H9 (cell line): ENCODE results near the gene TLX1. TPM values are rescaled to one million over a fixed set of nuclear protein-coding genes. Genes with fewer than 3 reads are reported as not detected.

Source experiments
- DNase-seq: peaks from one replicate; pipeline ENCODE4 v3.0.0-alpha.2; 2017
- H2AFZ ChIP-seq: one replicate; pipeline ENCODE4 v1.6.1; 2013; ENCODE audit warnings: mild to moderate bottlenecking, low read length, control low read depth, moderate library complexity
- H2AK5ac ChIP-seq: 2 replicates; pipeline ENCODE4 v1.6.1; 2013; ENCODE audit warnings: low read length, control low read depth, mixed read lengths; ENCODE audit not compliant: insufficient read length
- H2BK120ac ChIP-seq: one replicate; pipeline ENCODE4 v1.6.1; 2013; ENCODE audit warnings: low read depth, mild to moderate bottlenecking, low read length, control low read depth, inconsistent platforms; ENCODE audit not compliant: poor library complexity, severe bottlenecking
- H2BK12ac ChIP-seq: 2 replicates; pipeline ENCODE4 v1.6.1; 2013; ENCODE audit warnings: low read length, control low read depth, mixed read lengths, low read depth; ENCODE audit not compliant: insufficient read length
- H2BK15ac ChIP-seq: 2 replicates; pipeline ENCODE4 v1.6.1; 2013; ENCODE audit warnings: low read depth, low read length, control low read depth
- H2BK20ac ChIP-seq: one replicate; pipeline ENCODE4 v1.6.1; 2013; ENCODE audit warnings: low read depth, mild to moderate bottlenecking, low read length, control low read depth, inconsistent platforms; ENCODE audit not compliant: poor library complexity, severe bottlenecking
- H2BK5ac ChIP-seq: 2 replicates; pipeline ENCODE4 v1.6.1; 2013; ENCODE audit warnings: low read length, control low read depth, mixed read lengths; ENCODE audit not compliant: insufficient read length
- H3K14ac ChIP-seq: 2 replicates; pipeline ENCODE4 v1.6.1; 2013; ENCODE audit warnings: low read length, control low read depth; ENCODE audit not compliant: insufficient read depth
- H3K18ac ChIP-seq: 2 replicates; pipeline ENCODE4 v1.6.1; 2013; ENCODE audit warnings: low read depth, mild to moderate bottlenecking, mixed read lengths, low read length, control low read depth; ENCODE audit not compliant: insufficient read length
- H3K23ac ChIP-seq: 2 replicates; pipeline ENCODE4 v1.6.1; 2013; ENCODE audit warnings: low read length, control low read depth, mixed read lengths, low read depth; ENCODE audit not compliant: insufficient read length
- H3K23me2 ChIP-seq: 2 replicates; pipeline ENCODE4 v1.6.1; 2013; ENCODE audit warnings: low read depth, mild to moderate bottlenecking, mixed read lengths, low read length, control low read depth; ENCODE audit not compliant: insufficient read length, poor library complexity, severe bottlenecking
- H3K27ac ChIP-seq: 2 replicates; pipeline ENCODE4 v1.5.1; 2013; ENCODE audit warnings: low read length, control low read depth, mixed read lengths, low read depth; ENCODE audit not compliant: insufficient read length
- H3K27me3 ChIP-seq: 2 replicates; pipeline ENCODE4 v1.6.1; 2013; ENCODE audit warnings: low read length, control low read depth, inconsistent platforms; ENCODE audit not compliant: insufficient read depth
- H3K4ac ChIP-seq: 2 replicates; pipeline ENCODE4 v1.6.1; 2013; ENCODE audit warnings: low read depth, mild to moderate bottlenecking, control low read depth, inconsistent platforms, low read length, moderate library complexity
- H3K4me1 ChIP-seq: 2 replicates; pipeline ENCODE4 v1.6.1; 2013; ENCODE audit warnings: low read length, control low read depth, inconsistent platforms; ENCODE audit not compliant: insufficient read depth
- H3K4me2 ChIP-seq: 2 replicates; pipeline ENCODE4 v1.6.1; 2013; ENCODE audit warnings: low read length, control low read depth, mixed read lengths; ENCODE audit not compliant: insufficient read length, insufficient read depth
- H3K56ac ChIP-seq: 2 replicates; pipeline ENCODE4 v1.6.1; 2013; ENCODE audit warnings: low read depth, mild to moderate bottlenecking, mixed read lengths, low read length, control low read depth; ENCODE audit not compliant: insufficient read length
- H3K79me1 ChIP-seq: 2 replicates; pipeline ENCODE4 v1.6.1; 2013; ENCODE audit warnings: low read depth, mild to moderate bottlenecking, moderate library complexity, low read length, control low read depth, inconsistent platforms; ENCODE audit not compliant: insufficient read depth, poor library complexity, severe bottlenecking
- H3K79me2 ChIP-seq: 2 replicates; pipeline ENCODE4 v1.6.1; 2013; ENCODE audit warnings: low read length, control low read depth, inconsistent platforms; ENCODE audit not compliant: insufficient read depth
- H3K9ac ChIP-seq: 2 replicates; pipeline ENCODE4 v1.6.1; 2013; ENCODE audit warnings: low read length, control low read depth, mixed read lengths; ENCODE audit not compliant: insufficient read length; ENCODE audit errors: extremely low read depth
- H3K9me3 ChIP-seq: one replicate; pipeline ENCODE4 v1.6.1; 2013; ENCODE audit warnings: low read depth, low read length, inconsistent platforms; ENCODE audit not compliant: control insufficient read depth
- H3T11ph ChIP-seq: one replicate; pipeline ENCODE4 v1.6.1; 2013; ENCODE audit warnings: mild to moderate bottlenecking, low read length, control low read depth, inconsistent platforms
- H4K20me1 ChIP-seq: one replicate; pipeline ENCODE4 v1.6.1; 2013; ENCODE audit not compliant: control insufficient read depth, insufficient read length, insufficient read depth
- H4K5ac ChIP-seq: 2 replicates; pipeline ENCODE4 v1.6.1; 2013; ENCODE audit warnings: low read depth, mild to moderate bottlenecking, mixed read lengths, low read length, control low read depth; ENCODE audit not compliant: insufficient read length
- H4K8ac ChIP-seq: replicated peaks from 2 replicates; pipeline ENCODE4 v1.6.1; 2013; ENCODE audit warnings: low read length, control low read depth, mixed read lengths, low read depth; ENCODE audit not compliant: insufficient read length
- H4K91ac ChIP-seq: 2 replicates; pipeline ENCODE4 v1.6.1; 2013; ENCODE audit warnings: low read depth, mild to moderate bottlenecking, moderate library complexity, mixed read lengths, low read length, control low read depth; ENCODE audit not compliant: insufficient read length
- H3K27ac Mint-ChIP-seq, 3 experiments: 2 replicates in 2 of 3; 3 replicates in 1 of 3; pipeline ENCODE4 v1.8.0; 2020 to 2021; ENCODE audit warnings: mixed read lengths in 3 of 3, mild to moderate bottlenecking in 1 of 3, moderate library complexity in 1 of 3
- H3K27me3 Mint-ChIP-seq: 2 replicates; pipeline ENCODE4 v1.8.0; 2021; ENCODE audit warnings: low read depth, mild to moderate bottlenecking, moderate library complexity, mixed read lengths
- H3K36me3 Mint-ChIP-seq, 3 experiments: 2 replicates in 2 of 3; 3 replicates in 1 of 3; pipeline ENCODE4 v1.8.0; 2020 to 2021; ENCODE audit warnings: low read depth in 3 of 3, mixed read lengths in 3 of 3; ENCODE audit not compliant: insufficient read depth in 1 of 3
- H3K4me1 Mint-ChIP-seq, 2 experiments: 2 replicates each; pipeline ENCODE4 v1.8.0; 2020; ENCODE audit warnings: mixed read lengths in 2 of 2
- H3K4me3 Mint-ChIP-seq, 2 experiments: 2 replicates in 1 of 2; 3 replicates in 1 of 2; pipeline ENCODE4 v1.8.0; 2020 to 2021; ENCODE audit warnings: mild to moderate bottlenecking in 2 of 2, mixed read lengths in 2 of 2, moderate library complexity in 1 of 2
- H3K9me3 Mint-ChIP-seq, 2 experiments: 2 replicates in 1 of 2; 3 replicates in 1 of 2; pipeline ENCODE4 v1.8.0; 2020; ENCODE audit warnings: mild to moderate bottlenecking in 2 of 2, mixed read lengths in 2 of 2, moderate library complexity in 1 of 2
- WGBS: extraction: QIAGEN DNeasy Blood & Tissue Kit; methylation state at CpG from one replicate; pipeline ENCODE4 v1.1.7; 2013; ENCODE audit warnings: missing lambda C conversion rate, low lambda C conversion rate, mixed read lengths; ENCODE audit not compliant: insufficient read length; ENCODE audit errors: extremely low coverage; 5-methylcytosine and 5-hydroxymethylcytosine counted together
- total RNA-seq: library from RNA; stranded (reverse); gene quantifications from 2 replicates; pipeline ENCODE4 v1.2.1, GENCODE V29; 2021
- TF ChIP-seq, protein P1 (sequence below): fragments of 200-600 bp; sonication (generic); conservative IDR thresholded peaks from 3 replicates; pipeline ENCODE4 v1.8.0; 2021; ENCODE audit warnings: antibody characterized with exemption, mild to moderate bottlenecking

Gene TLX1
- total RNA-seq, 1 experiment from 2014 or later: not detected

GRCh38 chr10:101096378-101096777, 34.7 kb upstream of the TLX1 start:
- H3K79me2 ChIP-seq: no peaks in the 10 kb centered on the region
- no peak overlapping the region for H3K56ac ChIP-seq
- H3K23ac ChIP-seq: no peak overlapping the region
- no peaks in the 10 kb centered on the region for H3K27me3 ChIP-seq
- no peaks in the 10 kb centered on the region; the same call in 1 of the 2 replicates for H3K4me1 ChIP-seq
- H3K14ac ChIP-seq: no peak overlapping the region
- DNase-seq: no peak
- TF ChIP-seq, protein P1, sequence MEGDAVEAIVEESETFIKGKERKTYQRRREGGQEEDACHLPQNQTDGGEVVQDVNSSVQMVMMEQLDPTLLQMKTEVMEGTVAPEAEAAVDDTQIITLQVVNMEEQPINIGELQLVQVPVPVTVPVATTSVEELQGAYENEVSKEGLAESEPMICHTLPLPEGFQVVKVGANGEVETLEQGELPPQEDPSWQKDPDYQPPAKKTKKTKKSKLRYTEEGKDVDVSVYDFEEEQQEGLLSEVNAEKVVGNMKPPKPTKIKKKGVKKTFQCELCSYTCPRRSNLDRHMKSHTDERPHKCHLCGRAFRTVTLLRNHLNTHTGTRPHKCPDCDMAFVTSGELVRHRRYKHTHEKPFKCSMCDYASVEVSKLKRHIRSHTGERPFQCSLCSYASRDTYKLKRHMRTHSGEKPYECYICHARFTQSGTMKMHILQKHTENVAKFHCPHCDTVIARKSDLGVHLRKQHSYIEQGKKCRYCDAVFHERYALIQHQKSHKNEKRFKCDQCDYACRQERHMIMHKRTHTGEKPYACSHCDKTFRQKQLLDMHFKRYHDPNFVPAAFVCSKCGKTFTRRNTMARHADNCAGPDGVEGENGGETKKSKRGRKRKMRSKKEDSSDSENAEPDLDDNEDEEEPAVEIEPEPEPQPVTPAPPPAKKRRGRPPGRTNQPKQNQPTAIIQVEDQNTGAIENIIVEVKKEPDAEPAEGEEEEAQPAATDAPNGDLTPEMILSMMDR: no peak
- H2BK15ac ChIP-seq: no peak overlapping the region
- no peak overlapping the region for H2BK120ac ChIP-seq
- H3K9me3 ChIP-seq: no peaks in the 10 kb centered on the region
- no peaks in the 10 kb centered on the region for H3K79me1 ChIP-seq
- WGBS: no CpG with 5 or more reads among the region's 4 CpGs
- no peak overlapping the region for H4K8ac ChIP-seq
- no peak overlapping the region for H3K18ac ChIP-seq
- H4K20me1 ChIP-seq: no peaks in the 10 kb centered on the region
- H3K27ac ChIP-seq: no peak overlapping the region
- no peaks in the 10 kb centered on the region for H3K36me3 Mint-ChIP-seq
- H3T11ph ChIP-seq: no peak overlapping the region
- H3K4me1 Mint-ChIP-seq: peaks cover 9 to 23% of the 10 kb centered on the region in 2 experiments
- no peak overlapping the region for H4K91ac ChIP-seq
- no peak overlapping the region for H3K27ac Mint-ChIP-seq
- no peak overlapping the region for H2BK20ac ChIP-seq
- no peak overlapping the region for H3K4me2 ChIP-seq
- H3K9me3 Mint-ChIP-seq: no peaks in the 10 kb centered on the region
- H2AK5ac ChIP-seq: no peak overlapping the region
- no peak overlapping the region for H4K5ac ChIP-seq
- no peak overlapping the region for H2BK5ac ChIP-seq
- H3K9ac ChIP-seq: no peak overlapping the region
- no peak overlapping the region for H3K4me3 Mint-ChIP-seq
- H3K23me2 ChIP-seq: no peaks in the 10 kb centered on the region
- no peak overlapping the region for H3K4ac ChIP-seq
- no peak overlapping the region for H2AFZ ChIP-seq
- H2BK12ac ChIP-seq: no peak overlapping the region
- peaks cover 59% of the 10 kb centered on the region for H3K27me3 Mint-ChIP-seq
